T-helper 2 cell (primary cell): ENCODE results near the gene SH2D6.
"Not testable (repeated sequence)": the region's sequence is repeated elsewhere in the genome, so short reads cannot be mapped to it uniquely, and the experiment has no call there.

Experiments used
- DNase-seq, 5 experiments: peaks; one replicate each; pipeline versions ENCODE4 v3.0.0 to v3.0.0-alpha.2; 2012 to 2022

Gene SH2D6

DNA sequence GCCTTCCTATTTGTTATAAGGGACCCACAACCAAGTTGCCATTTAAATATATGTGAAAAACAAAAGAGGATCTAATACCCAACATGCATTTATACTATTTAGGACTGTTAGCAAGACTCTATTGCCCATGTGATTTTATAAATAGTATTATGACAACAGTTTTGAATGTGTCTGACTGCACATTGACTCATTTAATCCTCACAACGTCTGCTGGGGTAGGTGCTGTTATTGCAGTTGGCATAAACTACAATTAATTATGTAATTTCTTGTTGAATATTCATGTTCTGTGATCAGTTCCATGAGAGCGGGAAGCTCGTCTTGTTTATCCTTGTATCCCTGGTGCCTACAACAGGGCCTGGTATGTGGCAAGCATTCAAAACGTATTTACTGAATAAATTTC is 53.7 kb downstream of the SH2D6 start:
- DNase-seq = no peak

DNA sequence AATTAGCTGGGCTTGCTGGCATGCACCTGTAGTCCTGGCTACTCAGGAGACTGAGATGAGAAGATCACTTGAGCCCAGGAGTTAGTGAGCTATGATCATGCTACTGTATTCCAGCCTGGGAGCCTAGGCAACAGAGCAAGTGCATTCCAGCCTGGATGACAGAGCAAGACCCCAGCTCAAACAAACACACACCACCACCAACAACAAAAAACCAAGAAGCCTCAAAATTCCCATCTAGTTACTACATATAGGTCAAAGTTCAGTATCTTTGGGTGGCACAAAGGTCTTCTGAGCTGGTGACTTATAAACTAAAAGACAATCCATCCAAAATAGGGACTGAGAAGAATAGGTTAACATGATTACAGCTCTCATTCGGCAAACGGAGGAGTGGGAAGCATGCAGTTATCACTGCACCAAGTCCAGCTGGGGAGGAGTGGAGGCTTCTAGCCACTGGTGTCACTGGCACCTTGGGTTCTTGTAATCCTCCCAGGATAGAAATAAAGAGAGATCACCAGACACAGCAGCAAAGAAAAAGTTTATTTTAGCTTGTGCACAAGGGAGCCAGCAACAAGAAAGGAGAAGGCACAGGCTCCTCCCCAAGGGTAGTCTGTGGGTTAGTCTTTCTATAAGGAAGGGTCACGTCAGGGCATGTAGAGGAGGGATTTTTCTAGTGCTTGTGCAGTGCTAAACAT is 57.4 kb downstream of the SH2D6 start:
- no peak for DNase-seq

DNA sequence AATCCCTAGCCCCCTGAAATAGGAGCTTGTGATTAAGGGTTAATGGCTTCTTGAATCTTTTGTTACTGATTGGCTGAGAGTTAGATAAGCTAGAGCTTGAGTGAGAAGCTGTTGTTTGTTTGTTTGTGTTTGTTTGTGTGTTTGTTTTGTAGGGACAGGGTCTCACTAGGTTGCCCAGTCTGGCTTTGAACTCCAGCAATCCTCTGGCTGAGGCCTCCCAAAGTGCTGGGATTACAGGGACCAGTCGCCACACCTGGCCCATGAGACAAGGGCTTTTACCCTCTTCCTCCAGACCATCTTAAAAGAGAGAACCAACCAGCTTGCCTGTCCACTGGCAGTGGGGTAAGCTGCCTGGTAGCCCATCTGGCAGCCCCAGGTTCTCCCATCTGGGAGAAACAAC is 58.1 kb downstream of the SH2D6 start:
- no peak for DNase-seq

DNA sequence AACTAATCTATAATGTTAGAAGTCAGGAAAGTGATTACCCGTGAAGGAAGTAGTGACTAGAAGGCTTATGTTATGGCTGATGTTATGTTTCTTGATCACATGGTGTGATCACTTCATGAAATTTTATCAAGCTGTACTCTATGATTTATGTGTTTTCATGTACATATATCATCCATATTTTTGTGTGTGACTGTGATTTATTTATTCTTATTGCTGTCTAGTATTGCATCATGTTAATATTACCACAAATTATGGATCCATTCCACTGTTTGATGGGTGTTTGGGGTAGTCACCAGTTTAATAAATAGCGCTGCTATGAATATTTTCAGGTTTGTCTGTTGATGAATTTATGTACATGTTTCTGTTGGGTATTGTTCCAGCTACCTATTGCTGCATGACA is 59.4 kb downstream of the SH2D6 start:
- DNase-seq = no peak

DNA sequence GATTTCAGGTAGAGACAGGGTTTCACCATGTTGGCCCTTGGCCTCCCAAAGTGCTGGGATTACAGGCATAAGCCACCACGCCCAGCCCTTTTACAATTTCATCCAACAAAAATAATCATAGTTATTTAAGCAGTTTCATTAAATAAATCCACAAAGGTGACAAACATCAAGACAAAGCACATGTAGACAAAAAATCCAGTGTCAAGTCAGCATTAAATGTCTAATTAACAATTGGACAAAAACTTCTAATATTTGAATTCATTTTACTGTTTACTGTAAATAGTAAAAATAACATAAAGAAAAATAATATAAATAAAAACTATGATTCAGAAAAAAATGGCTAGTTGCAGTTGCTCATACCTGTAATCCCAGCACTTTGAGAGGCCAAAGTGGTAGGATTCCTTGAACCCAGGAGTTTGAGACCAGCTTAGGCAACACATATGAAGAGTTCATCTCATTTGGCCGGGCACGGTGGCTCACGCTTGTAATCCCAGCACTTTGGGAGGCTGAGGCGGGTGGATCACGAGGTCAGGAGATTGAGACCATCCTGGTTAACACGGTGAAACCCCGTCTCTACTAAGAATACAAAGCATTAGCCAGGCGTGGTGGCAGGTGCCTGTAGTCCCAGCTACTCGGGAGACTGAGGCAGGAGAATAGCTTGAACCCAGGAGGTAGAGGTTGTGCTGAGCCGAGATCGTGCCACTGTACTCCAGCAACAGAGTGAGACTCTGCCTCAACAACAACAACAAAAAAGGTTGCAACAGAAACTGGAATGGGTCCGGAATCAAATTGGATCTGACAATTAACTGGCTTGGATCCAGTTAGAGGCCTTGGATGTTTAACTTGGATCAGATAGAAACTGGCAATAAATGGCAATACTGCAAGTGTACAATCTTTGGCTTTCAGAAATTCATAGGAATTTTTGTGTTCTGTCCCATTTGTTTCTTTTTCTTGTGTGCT is 63.6 kb downstream of the SH2D6 start:
- DNase-seq = no peak

DNA sequence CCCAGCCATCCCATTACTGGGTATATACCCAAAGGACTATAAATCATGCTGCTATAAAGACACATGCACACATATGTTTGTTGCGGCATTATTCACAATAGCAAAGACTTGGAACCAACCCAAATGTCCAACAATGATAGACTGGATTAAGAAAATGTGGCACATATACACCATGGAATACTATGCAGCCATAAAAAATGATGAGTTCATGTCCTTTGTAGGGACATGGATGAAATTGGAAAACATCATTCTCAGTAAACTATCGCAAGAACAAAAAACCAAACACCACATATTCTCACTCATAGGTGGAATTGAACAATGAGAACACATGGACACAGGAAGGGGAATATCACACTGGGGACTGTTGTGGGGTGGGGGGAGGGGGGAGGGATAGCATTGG is 66.1 kb downstream of the SH2D6 start:
- DNase-seq = not testable (repeated sequence)

DNA sequence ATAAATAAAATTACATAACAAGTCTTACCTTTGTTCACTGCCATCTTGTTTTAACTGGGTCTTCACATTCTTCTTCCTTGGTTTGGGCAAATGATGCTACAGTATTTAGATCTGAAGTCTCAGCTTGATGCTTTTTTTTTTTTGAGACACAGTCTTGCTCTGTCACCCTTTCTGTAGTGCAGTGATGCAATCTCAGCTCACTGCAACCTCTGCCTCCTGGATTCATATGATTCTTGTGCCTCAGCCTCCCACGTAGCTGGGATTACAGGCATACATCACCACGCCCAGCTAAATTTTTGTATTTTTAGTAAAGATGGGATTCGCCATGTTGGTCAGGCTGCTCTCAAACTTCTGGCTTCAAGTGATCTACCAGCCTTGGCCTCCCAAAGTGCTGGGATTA is 67.3 kb downstream of the SH2D6 start:
- DNase-seq = no peak
